Transverse colon (tissue), 4 donors: ENCODE measurements around the gene DYNC1I1.

Source experiments
- CTCF ChIP-seq, 5 experiments: fragments of 200-600 bp in 3 of 5; fragments of 450-650 bp in 2 of 5; sonication (generic) in 3 of 5; IDR thresholded peaks; 1 replicate in 2 of 5; 2 replicates in 3 of 5; pipeline ENCODE4 v1.5.1; 2016 to 2017; ENCODE audit warnings: antibody characterized with exemption in 5 of 5, inconsistent platforms in 3 of 5, mild to moderate bottlenecking in 2 of 5, moderate library complexity in 1 of 5
- POLR2A ChIP-seq: fragments of 450-650 bp; IDR thresholded peaks from one replicate; pipeline ENCODE4 v1.6.1; 2016; ENCODE audit warnings: antibody characterized with exemption, mild to moderate bottlenecking, moderate library complexity
- POLR2AphosphoS5 ChIP-seq, 3 donors: sonication (generic); formaldehyde crosslinking; IDR thresholded peaks; one replicate each; pipeline ENCODE4 v1.6.1; 2016; ENCODE audit warnings: antibody characterized with exemption in 3 of 3

GRCh38 chr7:96061844-96062243 lies 289.5 kb downstream of the DYNC1I1 start:
- TF ChIP-seq POLR2A (no peak), POLR2AphosphoS5 (IDR thresholded peaks at IDR 0.05) (no peak), CTCF (IDR thresholded peaks at IDR 0.05) (no peak)
